GM19099 (cell line): Measurements from ENCODE around the gene SMAP1.

Experiments
- POLR2A ChIP-seq: IDR thresholded peaks from 3 replicates; pipeline ENCODE4 v1.6.1; 2011; ENCODE audit warnings: low read depth; ENCODE audit not compliant: insufficient read length; ENCODE audit errors: extremely low read depth

The SMAP1 gene

GRCh38 chr6:70763754-70764510 is 96.2 kb downstream of the SMAP1 start:
- TF ChIP-seq POLR2A: no peak

GRCh38 chr6:70764706-70765105 is 97.0 kb downstream of the SMAP1 start:
- no peak for TF ChIP-seq POLR2A

- TF ChIP-seq POLR2A: no peak
These were observed 112.3 kb downstream of the SMAP1 start for GRCh38 chr6:70779934-70780333.

- TF ChIP-seq POLR2A: no peak
These were observed 123.0 kb downstream of the SMAP1 start for GRCh38 chr6:70790483-70791224.

- no peak for TF ChIP-seq POLR2A
These were observed 129.9 kb downstream of the SMAP1 start for GRCh38 chr6:70797625-70798024.

- TF ChIP-seq POLR2A: no peak
These were observed 138.4 kb downstream of the SMAP1 start for GRCh38 chr6:70806086-70806485.

GRCh38 chr6:70811788-70812187 is 144.1 kb downstream of the SMAP1 start:
- TF ChIP-seq POLR2A: no peak

- TF ChIP-seq POLR2A: no peak
These were observed 146.2 kb downstream of the SMAP1 start for GRCh38 chr6:70813885-70814284.

- TF ChIP-seq POLR2A: no peak
These were observed 152.0 kb downstream of the SMAP1 start for GRCh38 chr6:70819646-70820045.

GRCh38 chr6:70820778-70821177 is 153.1 kb downstream of the SMAP1 start:
- TF ChIP-seq POLR2A: no peak

GRCh38 chr6:70821751-70822150 is 154.1 kb downstream of the SMAP1 start:
- TF ChIP-seq POLR2A: no peak

GRCh38 chr6:70823651-70824050 is 156.0 kb downstream of the SMAP1 start:
- no peak for TF ChIP-seq POLR2A

GRCh38 chr6:70831427-70831826 is 163.7 kb downstream of the SMAP1 start:
- no peak for TF ChIP-seq POLR2A

GRCh38 chr6:70834520-70834919 is 166.8 kb downstream of the SMAP1 start:
- no peak for TF ChIP-seq POLR2A

- TF ChIP-seq POLR2A: no peak
These were observed 171.2 kb downstream of the SMAP1 start for GRCh38 chr6:70838907-70839285.
